Lower leg skin (tissue), 3 donors: ENCODE data around the gene C17orf107.

Experiments used
- CTCF ChIP-seq, 3 donors: fragments of 450-650 bp; IDR thresholded peaks; one replicate each; pipeline ENCODE4 v1.5.1; 2016; ENCODE audit warnings: antibody characterized with exemption in 3 of 3, mild to moderate bottlenecking in 3 of 3, moderate library complexity in 2 of 3
- POLR2A ChIP-seq, 2 donors: fragments of 450-650 bp; IDR thresholded peaks; one replicate each; pipeline ENCODE4 v1.6.1; 2016 to 2017; ENCODE audit warnings: antibody characterized with exemption in 2 of 2, mild to moderate bottlenecking in 1 of 2, moderate library complexity in 1 of 2

GRCh38 chr17:4938069-4938491, 38.7 kb downstream of the C17orf107 start:
- TF ChIP-seq CTCF (IDR thresholded peaks at IDR 0.05) (no peak), POLR2A (IDR thresholded peaks at IDR 0.05) (no peak)
